ENCODE measurements around the gene UBE2J1.
"Not testable (repeated sequence)": the region's sequence is repeated elsewhere in the genome, so short reads cannot be mapped to it uniquely, and the experiment has no call there.

The UBE2J1 gene

DNA sequence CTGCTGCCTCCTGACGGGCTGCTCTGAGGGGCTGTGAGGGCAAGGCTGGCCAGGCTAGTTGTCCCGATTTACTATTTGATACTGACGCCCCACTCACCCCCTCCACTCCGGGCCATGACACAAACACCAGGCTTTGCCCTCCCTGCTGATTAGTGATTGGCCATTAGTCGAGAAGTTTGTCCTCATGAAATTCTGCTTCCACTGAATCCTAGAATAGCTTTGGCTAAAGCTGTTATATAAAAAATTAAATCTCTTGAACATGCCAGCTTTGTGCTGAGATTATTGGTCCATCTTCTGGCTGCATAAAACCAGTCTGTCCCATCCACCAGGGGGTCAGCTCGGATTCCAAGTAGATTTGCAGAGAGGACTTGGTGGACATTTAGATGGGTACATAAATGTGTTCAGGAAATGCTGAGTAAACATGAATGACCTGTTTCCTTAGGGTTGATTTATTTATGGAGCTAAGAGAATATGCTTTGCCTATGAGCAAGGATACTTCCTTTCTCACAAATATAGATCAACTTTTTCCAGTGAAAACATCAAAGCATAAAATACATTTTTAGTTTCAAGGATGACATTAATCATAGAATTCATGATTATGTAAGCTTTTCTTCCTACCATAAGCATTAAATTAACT lies 37.2 kb downstream of the UBE2J1 start, which contains the start of gene GABRR2:
TSS of gene GABRR2 (minus strand) at position 51 of the 637 bp plus-strand sequence. CDS start 134 bp downstream, outside the sequence.
- no peak for DNase-seq

GRCh38 chr6:89314692-89315091 lies 37.8 kb downstream of the UBE2J1 start:
- DNase-seq: no peak

GRCh38 chr6:89313006-89313405 lies 39.5 kb downstream of the UBE2J1 start:
- DNase-seq: no peak

DNA sequence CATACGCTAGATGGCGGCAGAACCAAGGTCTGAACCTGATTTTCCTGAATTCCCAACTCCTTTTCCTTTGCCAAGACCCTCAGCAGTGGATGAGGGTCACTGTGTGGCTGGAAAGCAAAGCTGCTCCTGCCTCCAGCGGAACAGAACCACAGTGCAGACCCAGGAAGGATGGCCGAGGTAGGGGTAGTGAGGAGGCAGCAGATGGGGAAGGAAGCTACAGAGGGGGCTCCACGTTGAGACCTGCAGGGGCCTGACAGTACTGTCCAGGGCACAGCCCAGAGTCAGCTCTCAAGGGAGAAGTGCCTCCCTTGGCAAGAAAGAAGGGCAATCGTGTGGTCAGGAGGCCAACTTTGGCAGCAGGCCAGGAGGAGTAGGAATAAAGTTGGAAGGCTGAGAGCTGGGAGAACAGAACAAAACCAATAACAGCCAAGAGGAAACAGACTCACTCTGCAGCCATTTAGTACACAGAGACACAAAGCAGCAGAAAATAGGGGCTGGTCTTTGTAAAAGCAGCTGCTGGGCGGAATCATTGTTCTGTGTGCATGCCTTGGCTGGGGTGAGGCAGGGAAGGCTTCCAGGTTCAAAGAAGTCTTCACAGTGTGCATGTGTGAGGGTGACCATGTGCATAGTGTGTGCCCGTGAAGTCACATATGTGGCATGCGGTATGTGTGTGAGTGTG lies 40.5 kb downstream of the UBE2J1 start:
- DNase-seq: no peak

DNA sequence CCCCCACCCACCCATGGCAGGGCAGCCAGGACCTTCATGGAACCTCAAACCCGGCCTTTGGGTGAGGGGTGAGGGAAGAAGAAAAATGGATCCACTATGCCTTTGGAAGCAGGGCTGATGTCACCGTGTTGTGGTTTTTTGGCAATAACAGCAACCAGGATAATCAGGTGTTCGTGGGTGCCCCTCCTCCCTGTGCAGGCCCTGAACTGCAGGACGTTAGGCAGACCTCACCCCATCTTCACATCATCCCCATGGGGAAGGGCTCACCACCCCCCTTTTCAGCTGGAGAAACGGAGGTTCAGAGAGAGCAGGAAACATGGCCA lies 41.0 kb downstream of the UBE2J1 start:
- no peak for DNase-seq

DNA sequence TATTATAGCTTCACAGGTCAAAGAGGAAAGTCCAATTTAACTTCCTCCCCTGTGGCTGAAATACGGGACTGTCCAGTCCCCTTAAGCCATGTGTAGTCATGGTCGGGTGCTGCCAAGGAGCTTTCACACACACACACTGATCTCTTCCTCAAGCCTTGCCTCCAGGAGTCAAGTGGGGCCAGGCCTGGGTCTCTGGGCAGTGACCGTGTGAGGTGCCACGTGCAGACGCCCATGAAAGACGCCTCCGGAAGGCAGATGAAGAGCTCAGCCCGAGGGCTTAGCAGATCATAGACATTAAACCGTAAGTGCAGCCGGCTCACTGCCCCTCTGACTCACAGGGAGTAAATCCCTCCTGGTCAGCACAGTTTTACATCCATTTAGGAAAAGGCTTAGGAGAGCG lies 41.6 kb downstream of the UBE2J1 start:
- no peak for DNase-seq

- DNase-seq: no peak
Measured at GRCh38 chr6:89308525-89309395, 43.8 kb downstream of the UBE2J1 start.

DNA sequence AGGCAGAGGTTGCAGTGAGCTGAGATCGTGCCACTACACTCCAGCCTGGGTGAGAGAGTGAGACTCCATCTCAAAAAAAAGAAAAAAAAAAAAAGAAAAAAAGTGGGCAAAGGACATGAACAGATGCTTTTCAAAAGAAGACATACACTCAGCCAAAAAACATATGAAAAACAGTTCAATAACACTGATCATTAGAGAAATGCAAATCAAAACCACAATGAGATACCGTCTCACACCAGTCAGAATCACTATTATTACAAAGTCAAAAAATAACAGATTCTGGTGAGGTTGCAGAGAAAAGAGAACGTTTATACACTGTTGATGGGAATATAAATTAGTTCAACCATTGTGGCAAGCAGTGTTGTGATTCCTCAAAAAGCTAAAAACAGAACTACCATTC lies 48.0 kb downstream of the UBE2J1 start:
- DNase-seq: not testable (repeated sequence)

GRCh38 chr6:89302936-89303335 lies 49.6 kb downstream of the UBE2J1 start:
- DNase-seq: no peak

GRCh38 chr6:89302195-89302770 lies 50.2 kb downstream of the UBE2J1 start:
- DNase-seq: no peak

GRCh38 chr6:89301586-89302194 lies 50.8 kb downstream of the UBE2J1 start:
- no peak for DNase-seq

- DNase-seq: no peak
Measured at GRCh38 chr6:89299466-89299850, 53.1 kb downstream of the UBE2J1 start.

GRCh38 chr6:89298680-89299465 lies 53.6 kb downstream of the UBE2J1 start:
- no peak for DNase-seq

DNA sequence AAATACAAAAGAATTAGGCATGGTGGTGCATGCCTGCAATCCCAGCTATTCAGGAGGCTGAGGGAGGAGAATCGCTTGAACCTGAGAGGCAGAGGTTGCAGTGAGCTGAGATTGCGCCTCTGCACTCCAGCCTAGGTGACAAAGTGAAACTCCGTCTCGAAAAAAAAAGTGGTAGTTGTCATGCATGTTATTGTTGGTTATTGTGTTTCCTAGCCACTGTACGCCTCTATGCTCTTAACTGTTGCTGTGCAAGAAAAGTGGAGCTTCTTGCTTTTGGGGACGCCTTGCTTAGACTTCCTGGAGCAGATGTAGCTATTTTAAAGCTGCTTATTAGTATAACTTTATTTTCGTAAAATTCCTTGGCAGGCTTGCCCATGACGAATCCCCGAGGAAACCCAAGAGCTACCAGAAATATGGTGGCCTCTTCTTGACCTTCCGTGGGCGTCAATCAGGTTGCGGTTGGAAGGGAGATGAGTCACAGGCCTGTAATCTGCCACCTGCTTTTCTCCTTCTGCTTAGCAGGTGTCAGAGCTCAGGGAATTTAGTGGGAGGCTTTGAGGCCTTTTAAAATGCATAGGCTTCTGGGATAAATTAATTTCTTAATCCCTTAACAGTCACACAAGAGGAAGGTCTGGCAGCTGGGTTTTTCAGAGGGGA lies 54.7 kb downstream of the UBE2J1 start:
- no peak for DNase-seq

- DNase-seq: no peak
Measured at GRCh38 chr6:89295981-89296380, 56.5 kb downstream of the UBE2J1 start.

DNA sequence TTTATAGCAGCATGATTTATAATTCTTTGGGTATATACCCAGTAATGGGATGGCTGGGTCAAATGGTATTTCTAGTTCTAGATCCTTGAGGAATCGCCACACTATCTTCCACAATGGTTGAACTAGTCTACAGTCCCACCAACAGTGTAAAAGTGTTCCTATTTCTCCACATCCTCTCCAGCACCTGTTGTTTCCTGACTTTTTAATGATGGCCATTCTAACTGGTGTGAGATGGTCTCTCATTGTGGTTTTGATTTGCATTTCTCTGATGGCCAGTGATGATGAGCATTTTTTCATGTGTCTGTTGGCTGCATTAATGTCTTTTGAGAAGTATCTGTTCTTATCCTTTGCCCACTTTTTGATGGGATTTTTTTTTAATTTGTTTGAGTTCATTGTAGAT lies 57.4 kb downstream of the UBE2J1 start:
- DNase-seq: not testable (repeated sequence)

GRCh38 chr6:89291256-89291819 lies 61.2 kb downstream of the UBE2J1 start:
- no peak for DNase-seq

GRCh38 chr6:89290401-89291155 lies 61.9 kb downstream of the UBE2J1 start:
- DNase-seq: no peak

DNA sequence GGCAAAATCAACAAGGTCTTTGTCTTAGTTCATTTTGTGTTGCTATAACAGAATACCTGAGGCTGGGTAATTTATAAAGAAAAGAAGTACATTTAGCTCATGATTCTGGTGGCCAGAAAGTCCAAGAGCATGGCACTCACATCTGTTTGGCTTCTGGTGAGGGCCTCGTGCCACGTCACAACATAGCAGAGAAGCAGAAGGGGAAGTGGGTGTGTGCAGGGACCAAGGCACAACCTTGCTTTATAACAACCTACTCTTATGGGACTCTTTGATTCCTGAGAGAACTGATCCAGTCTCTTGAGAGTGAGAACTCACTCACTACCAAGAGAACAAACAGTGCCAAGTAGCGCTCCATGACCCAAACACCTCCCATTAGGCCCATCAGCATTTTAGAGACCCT lies 62.8 kb downstream of the UBE2J1 start:
- DNase-seq: no peak

DNA sequence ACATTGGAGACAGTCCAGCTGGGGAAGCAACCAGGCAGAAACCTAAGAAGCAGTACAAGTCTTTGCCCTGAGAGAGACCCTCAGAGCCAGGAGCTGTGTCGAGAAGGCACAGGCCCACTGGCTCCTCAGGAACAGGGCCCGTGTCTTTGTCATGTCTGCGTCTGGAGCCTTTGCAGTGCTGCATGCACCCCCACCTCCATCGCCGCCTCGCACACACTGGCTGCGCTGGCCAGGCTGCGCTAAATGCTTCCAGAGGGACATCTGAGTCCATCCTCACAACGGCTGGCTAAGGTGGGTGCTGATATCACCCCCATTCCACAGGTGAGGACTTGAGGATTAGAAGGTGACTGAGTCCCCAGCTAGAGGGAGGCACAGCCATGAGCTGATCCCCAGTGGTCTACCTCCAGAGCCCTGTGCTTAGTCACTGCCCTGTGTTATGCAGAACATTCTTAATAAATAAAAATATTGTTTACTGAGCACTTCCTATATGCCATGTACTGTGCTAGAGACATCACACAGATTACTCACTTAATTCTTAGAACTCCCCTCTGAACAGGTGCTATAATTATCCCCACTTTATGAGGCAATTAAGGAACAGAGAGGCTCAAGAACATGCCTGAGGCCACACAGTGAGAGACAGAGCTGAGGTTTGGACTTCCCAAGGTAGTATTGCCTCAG lies 65.0 kb downstream of the UBE2J1 start:
- no peak for DNase-seq
